OCI-LY1 (cell line): ENCODE measurements around the gene PLXND1.

ENCODE experiments used
- H2AFZ ChIP-seq: fragments of 200-600 bp; sonication (generic), shearing (Covaris generic); 2 replicates; pipeline ENCODE4 v1.6.0; 2014; ENCODE audit warnings: antibody characterized with exemption, mild to moderate bottlenecking, low read length
- H3F3A ChIP-seq: fragments of 200-600 bp; sonication (generic), shearing (Covaris generic); 2 replicates; pipeline ENCODE4 v1.6.0; 2014; ENCODE audit warnings: mild to moderate bottlenecking, antibody characterized with exemption, low read length, moderate library complexity; ENCODE audit not compliant: insufficient read depth
- H3K27ac ChIP-seq: fragments of 200-600 bp; sonication (generic); 2 replicates; pipeline ENCODE4 v1.5.1; 2014; ENCODE audit warnings: low read length, mixed run types, mild to moderate bottlenecking, low read depth; ENCODE audit not compliant: poor library complexity, severe bottlenecking
- H3K27me3 ChIP-seq: fragments of 200-600 bp; sonication (generic); 2 replicates; pipeline ENCODE4 v1.6.0; 2014; ENCODE audit warnings: antibody characterized with exemption, mild to moderate bottlenecking, low read length, moderate library complexity; ENCODE audit not compliant: insufficient read depth
- H3K36me3 ChIP-seq: fragments of 200-600 bp; sonication (generic); 2 replicates; pipeline ENCODE4 v1.6.1; 2014; ENCODE audit warnings: mild to moderate bottlenecking, antibody characterized with exemption, low read length, moderate library complexity, mixed read lengths; ENCODE audit not compliant: insufficient read depth
- H3K4me1 ChIP-seq: fragments of 200-600 bp; sonication (generic); 2 replicates; pipeline ENCODE4 v1.5.1; 2014; ENCODE audit warnings: mild to moderate bottlenecking, low read length, moderate library complexity; ENCODE audit not compliant: insufficient read depth, severe bottlenecking
- H3K4me2 ChIP-seq: fragments of 200-600 bp; sonication (generic), shearing (Covaris generic); 2 replicates; pipeline ENCODE4 v1.6.1; 2014; ENCODE audit warnings: low read length
- H3K4me3 ChIP-seq: fragments of 200-600 bp; sonication (generic); 2 replicates; pipeline ENCODE4 v1.5.1; 2014; ENCODE audit warnings: low read length, low read depth, mild to moderate bottlenecking, mixed read lengths; ENCODE audit not compliant: poor library complexity, severe bottlenecking
- H3K79me2 ChIP-seq: fragments of 200-600 bp; shearing (Covaris generic); 2 replicates; pipeline ENCODE4 v1.6.1; 2016; ENCODE audit warnings: mixed run types, low read length, mixed read lengths; ENCODE audit not compliant: insufficient read depth
- H3K9ac ChIP-seq: fragments of 200-600 bp; sonication (generic), shearing (Covaris generic); 2 replicates; pipeline ENCODE4 v1.6.1; 2014; ENCODE audit warnings: mild to moderate bottlenecking, low read length, mixed read lengths
- H3K9me2 ChIP-seq: fragments of 200-600 bp; sonication (generic), shearing (Covaris generic); 2 replicates; pipeline ENCODE4 v1.6.1; 2014; ENCODE audit warnings: low read depth, mild to moderate bottlenecking, low read length, mixed read lengths
- H3K9me3 ChIP-seq: fragments of 200-600 bp; shearing (Covaris generic); 2 replicates; pipeline ENCODE4 v1.6.1; 2014; ENCODE audit warnings: low read length, mixed read lengths
- H4K20me1 ChIP-seq: fragments of 200-600 bp; sonication (generic), shearing (Covaris generic); 2 replicates; pipeline ENCODE4 v1.6.0; 2016; ENCODE audit warnings: mild to moderate bottlenecking, low read length; ENCODE audit not compliant: insufficient read depth
- CTCF ChIP-seq: fragments of 200-600 bp; sonication (generic), shearing (Covaris generic); IDR thresholded peaks from 2 replicates; pipeline ENCODE4 v1.5.1; 2017; ENCODE audit warnings: mild to moderate bottlenecking, antibody characterized with exemption, low read length, moderate library complexity, mixed read lengths
- EZH2 ChIP-seq: fragments of 200-600 bp; sonication (generic), shearing (Covaris generic); IDR thresholded peaks from 2 replicates; pipeline ENCODE4 v1.8.0; 2017; ENCODE audit warnings: borderline replicate concordance, mixed run types, mild to moderate bottlenecking, antibody characterized with exemption, low read length, moderate library complexity, mixed read lengths

Gene PLXND1

GRCh38 chr3:129598000-129598381, 8.5 kb downstream of the PLXND1 start:
- Histone ChIP-seq H3K9me2 (no peaks in the 10 kb centered on the region), H3K4me1 (peaks cover 12% of the 10 kb centered on the region), H3K27ac (no peak overlapping the region), H3K27me3 (peaks cover 14% of the 10 kb centered on the region; the same call in 1 of the 2 replicates), H3F3A (no peaks in the 10 kb centered on the region), H3K36me3 (no peaks in the 10 kb centered on the region), H3K9ac (no peak overlapping the region), H3K9me3 (no peaks in the 10 kb centered on the region), H3K79me2 (no peaks in the 10 kb centered on the region), H4K20me1 (no peaks in the 10 kb centered on the region), H3K4me2 (no peak overlapping the region), H3K4me3 (no peak overlapping the region), H2AFZ (no peak overlapping the region)
- TF ChIP-seq EZH2 (no peak), CTCF (no peak)

- no peaks in the 10 kb centered on the region for H4K20me1 ChIP-seq
- no peak overlapping the region for H3K4me2 ChIP-seq
- no peaks in the 10 kb centered on the region for H3K36me3 ChIP-seq
- no peak overlapping the region for H3K4me3 ChIP-seq
- peaks cover 19% of the 10 kb centered on the region for H3K4me1 ChIP-seq
- peaks cover 14% of the 10 kb centered on the region; the same call in 1 of the 2 replicates for H3K27me3 ChIP-seq
- TF ChIP-seq EZH2 (no peak), CTCF (no peak)
- no peaks in the 10 kb centered on the region for H3K79me2 ChIP-seq
- no peaks in the 10 kb centered on the region for H3F3A ChIP-seq
- no peaks in the 10 kb centered on the region for H3K9me2 ChIP-seq
- no peak overlapping the region for H3K9ac ChIP-seq
- no peak overlapping the region for H2AFZ ChIP-seq
- no peak overlapping the region for H3K27ac ChIP-seq
- no peaks in the 10 kb centered on the region for H3K9me3 ChIP-seq
Measured at GRCh38 chr3:129597087-129597999, 9.1 kb downstream of the PLXND1 start.

GRCh38 chr3:129596194-129597086, 10.0 kb downstream of the PLXND1 start:
- H3K27ac ChIP-seq = no peak overlapping the region
- H3K4me2 ChIP-seq = no peak overlapping the region
- H2AFZ ChIP-seq = no peak overlapping the region
- H4K20me1 ChIP-seq = no peaks in the 10 kb centered on the region
- H3K9ac ChIP-seq = no peak overlapping the region
- peaks cover 22% of the 10 kb centered on the region for H3K4me1 ChIP-seq
- H3K4me3 ChIP-seq = no peak overlapping the region
- TF ChIP-seq CTCF (no peak), EZH2 (no peak)
- H3K9me3 ChIP-seq = no peaks in the 10 kb centered on the region
- peaks cover 14% of the 10 kb centered on the region; the same call in 1 of the 2 replicates for H3K27me3 ChIP-seq
- no peaks in the 10 kb centered on the region for H3K36me3 ChIP-seq
- no peaks in the 10 kb centered on the region for H3F3A ChIP-seq
- no peaks in the 10 kb centered on the region for H3K9me2 ChIP-seq
- H3K79me2 ChIP-seq = no peaks in the 10 kb centered on the region
